GM12872 (cell line): ENCODE measurements around the gene C20orf144.

ENCODE experiments used
- TF ChIP-seq, protein P1 (sequence below): IDR thresholded peaks from 3 replicates; pipeline ENCODE4 v1.5.1; 2011; ENCODE audit warnings: low read depth, mild to moderate bottlenecking, low read length, moderate library complexity; ENCODE audit not compliant: insufficient read depth

C20orf144 gene

GRCh38 chr20:33710681-33711445 lies 48.7 kb downstream of the C20orf144 start:
- TF ChIP-seq, protein P1, sequence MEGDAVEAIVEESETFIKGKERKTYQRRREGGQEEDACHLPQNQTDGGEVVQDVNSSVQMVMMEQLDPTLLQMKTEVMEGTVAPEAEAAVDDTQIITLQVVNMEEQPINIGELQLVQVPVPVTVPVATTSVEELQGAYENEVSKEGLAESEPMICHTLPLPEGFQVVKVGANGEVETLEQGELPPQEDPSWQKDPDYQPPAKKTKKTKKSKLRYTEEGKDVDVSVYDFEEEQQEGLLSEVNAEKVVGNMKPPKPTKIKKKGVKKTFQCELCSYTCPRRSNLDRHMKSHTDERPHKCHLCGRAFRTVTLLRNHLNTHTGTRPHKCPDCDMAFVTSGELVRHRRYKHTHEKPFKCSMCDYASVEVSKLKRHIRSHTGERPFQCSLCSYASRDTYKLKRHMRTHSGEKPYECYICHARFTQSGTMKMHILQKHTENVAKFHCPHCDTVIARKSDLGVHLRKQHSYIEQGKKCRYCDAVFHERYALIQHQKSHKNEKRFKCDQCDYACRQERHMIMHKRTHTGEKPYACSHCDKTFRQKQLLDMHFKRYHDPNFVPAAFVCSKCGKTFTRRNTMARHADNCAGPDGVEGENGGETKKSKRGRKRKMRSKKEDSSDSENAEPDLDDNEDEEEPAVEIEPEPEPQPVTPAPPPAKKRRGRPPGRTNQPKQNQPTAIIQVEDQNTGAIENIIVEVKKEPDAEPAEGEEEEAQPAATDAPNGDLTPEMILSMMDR: no peak

GRCh38 chr20:33711446-33711738 lies 49.3 kb downstream of the C20orf144 start:
- TF ChIP-seq, protein P1: no peak
